ENCODE data around the gene DNAH3. TPM values are rescaled to one million over a fixed set of nuclear protein-coding genes. Genes with fewer than 3 reads are reported as not detected.
"Not testable (repeated sequence)": the region's sequence is repeated elsewhere in the genome, so short reads cannot be mapped to it uniquely, and the experiment has no call there.

Gene DNAH3
- total RNA-seq, result not detected
- long read RNA-seq, donor 1, partial matches to known transcripts, result 0 of 2 reads
- long read RNA-seq, donor 1, other reads (novel, unspliced or antisense), result 2 of 2 reads
- long read RNA-seq, donor 2, partial matches to known transcripts, result 0 of 2 reads
- long read RNA-seq, donor 2, other reads (novel, unspliced or antisense), result 2 of 2 reads

- DNase-seq (ENCODE audit: low spot score), result no peak
- intact Hi-C loops (cut with DNase I), result loop anchor here in 1 of 2 donors (5.0 kb wide), 1 partner anchor 1962 kb away; no protein-coding TSS in a partner anchor
Measured at GRCh38 chr16:21150375-21151001, at the start of gene DNAH3. TSS of gene DNAH3 (minus strand) at chr16:21150846. CDS start at chr16:21150319, 527 bp downstream.

- DNase-seq (ENCODE audit: low spot score), result no peak
- intact Hi-C loops (cut with DNase I), result no loop called here
Measured at GRCh38 chr16:21199607-21200218, 49.1 kb upstream of the DNAH3 start.

GRCh38 chr16:21197621-21198020, 47.0 kb upstream of the DNAH3 start:
- intact Hi-C loops (cut with DNase I), result no loop called here
- DNase-seq (ENCODE audit: low spot score), result no peak

- no peak for DNase-seq (ENCODE audit: low spot score)
- intact Hi-C loops (cut with DNase I), result no loop called here
Measured at GRCh38 chr16:21197112-21197511, 46.5 kb upstream of the DNAH3 start.

GRCh38 chr16:21195330-21195729, 44.7 kb upstream of the DNAH3 start:
- intact Hi-C loops (cut with DNase I); DNase-seq (ENCODE audit: low spot score): not testable (repeated sequence)

GRCh38 chr16:21194771-21195301, 44.2 kb upstream of the DNAH3 start:
- no peak for DNase-seq (ENCODE audit: low spot score)
- intact Hi-C loops (cut with DNase I), result no loop called here

GRCh38 chr16:21192991-21193390, 42.3 kb upstream of the DNAH3 start:
- DNase-seq (ENCODE audit: low spot score), result no peak
- intact Hi-C loops (cut with DNase I), result no loop called here

- no peak for DNase-seq (ENCODE audit: low spot score)
- intact Hi-C loops (cut with DNase I), result no loop called here
Measured at GRCh38 chr16:21190599-21190998, 40.0 kb upstream of the DNAH3 start.

- no peak for DNase-seq (ENCODE audit: low spot score)
- intact Hi-C loops (cut with DNase I), result no loop called here
Measured at GRCh38 chr16:21190013-21190412, 39.4 kb upstream of the DNAH3 start.

- intact Hi-C loops (cut with DNase I), result loop anchor here (5.0 to 10.0 kb wide), 2 partner anchors 105 to 113 kb away; no protein-coding TSS in a partner anchor
- DNase-seq (ENCODE audit: low spot score), result no peak
Measured at GRCh38 chr16:21189311-21189710, 38.7 kb upstream of the DNAH3 start.

- intact Hi-C loops (cut with DNase I), result loop anchor here (5.0 to 10.0 kb wide), 2 partner anchors 108 to 116 kb away; no protein-coding TSS in a partner anchor
- no peak for DNase-seq (ENCODE audit: low spot score)
Measured at GRCh38 chr16:21186326-21186691, 35.7 kb upstream of the DNAH3 start.

GRCh38 chr16:21185659-21186325, 35.1 kb upstream of the DNAH3 start:
- DNase-seq (ENCODE audit: low spot score), result no peak
- intact Hi-C loops (cut with DNase I), result loop anchor here (5.0 to 10.0 kb wide), 2 partner anchors 109 to 117 kb away; no protein-coding TSS in a partner anchor

GRCh38 chr16:21184834-21185233, 34.2 kb upstream of the DNAH3 start:
- no peak for DNase-seq (ENCODE audit: low spot score)
- intact Hi-C loops (cut with DNase I), result loop anchor here (5.0 to 10.0 kb wide), 2 partner anchors 110 to 117 kb away; no protein-coding TSS in a partner anchor

GRCh38 chr16:21183995-21184394, 33.3 kb upstream of the DNAH3 start:
- intact Hi-C loops (cut with DNase I), result loop anchor here in 1 of 2 donors (10.0 kb wide), 1 partner anchor 111 kb away; no protein-coding TSS in a partner anchor
- DNase-seq (ENCODE audit: low spot score), result no peak

- DNase-seq (ENCODE audit: low spot score), result no peak
- intact Hi-C loops (cut with DNase I), result loop anchor here in 1 of 2 donors (10.0 kb wide), 1 partner anchor 115 kb away; no protein-coding TSS in a partner anchor
Measured at GRCh38 chr16:21179983-21180365, 29.3 kb upstream of the DNAH3 start.

GRCh38 chr16:21179126-21179982, 28.7 kb upstream of the DNAH3 start:
- intact Hi-C loops (cut with DNase I), result no loop called here
- no peak for DNase-seq (ENCODE audit: low spot score)

GRCh38 chr16:21175397-21175796, 24.8 kb upstream of the DNAH3 start:
- intact Hi-C loops (cut with DNase I), result no loop called here
- no peak for DNase-seq (ENCODE audit: low spot score)

- no peak for DNase-seq (ENCODE audit: low spot score)
Measured at GRCh38 chr16:21172650-21173049, 22.0 kb upstream of the DNAH3 start.

GRCh38 chr16:21170116-21170515, 19.5 kb upstream of the DNAH3 start:
- intact Hi-C loops (cut with DNase I); DNase-seq (ENCODE audit: low spot score): not testable (repeated sequence)

More at GRCh38 chr16:21172650-21173049, 22.0 kb upstream of the DNAH3 start:
- intact Hi-C loops (cut with DNase I), result no loop called here
